ENCODE results near the gene TJP1.
"Not testable (repeated sequence)": the region's sequence is repeated elsewhere in the genome, so short reads cannot be mapped to it uniquely, and the experiment has no call there.

The TJP1 gene

DNA sequence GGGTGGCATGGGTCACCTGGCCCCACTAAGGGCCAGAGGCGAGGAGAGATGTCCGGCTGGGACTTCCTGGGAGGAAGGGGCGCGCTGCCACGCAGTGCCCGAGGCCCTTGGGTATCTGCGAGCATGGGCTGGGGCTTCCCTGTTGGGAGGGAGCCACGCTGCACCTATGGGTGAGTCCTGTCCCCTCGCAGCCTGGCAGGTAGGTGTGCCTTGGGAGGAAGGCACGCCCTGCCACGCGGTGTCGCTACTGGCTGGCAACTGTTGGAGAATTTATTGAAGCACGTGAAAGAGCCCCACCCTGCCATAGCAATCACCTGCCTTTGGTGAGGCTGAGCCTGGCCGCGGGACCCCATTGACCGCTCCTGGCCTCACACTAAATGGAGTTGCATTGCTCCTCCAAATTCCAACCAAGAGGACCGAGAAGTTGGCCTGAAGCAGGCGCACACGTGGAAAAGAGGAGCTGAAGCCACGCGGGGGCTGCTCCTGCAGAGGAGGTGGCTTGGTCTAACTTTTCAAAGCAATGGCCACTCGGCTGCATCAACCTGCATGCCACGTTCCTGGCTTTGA is 134.2 kb downstream of the TJP1 start:
- no peak for FAIRE-seq
- DNase-seq (ENCODE audit: extremely low spot score, insufficient read length, low read depth) = no peak

- DNase-seq (ENCODE audit: extremely low spot score, insufficient read length, low read depth) (no peak), FAIRE-seq (no peak)
Observed at GRCh38 chr15:29687204-29687815, 135.0 kb downstream of the TJP1 start.

DNA sequence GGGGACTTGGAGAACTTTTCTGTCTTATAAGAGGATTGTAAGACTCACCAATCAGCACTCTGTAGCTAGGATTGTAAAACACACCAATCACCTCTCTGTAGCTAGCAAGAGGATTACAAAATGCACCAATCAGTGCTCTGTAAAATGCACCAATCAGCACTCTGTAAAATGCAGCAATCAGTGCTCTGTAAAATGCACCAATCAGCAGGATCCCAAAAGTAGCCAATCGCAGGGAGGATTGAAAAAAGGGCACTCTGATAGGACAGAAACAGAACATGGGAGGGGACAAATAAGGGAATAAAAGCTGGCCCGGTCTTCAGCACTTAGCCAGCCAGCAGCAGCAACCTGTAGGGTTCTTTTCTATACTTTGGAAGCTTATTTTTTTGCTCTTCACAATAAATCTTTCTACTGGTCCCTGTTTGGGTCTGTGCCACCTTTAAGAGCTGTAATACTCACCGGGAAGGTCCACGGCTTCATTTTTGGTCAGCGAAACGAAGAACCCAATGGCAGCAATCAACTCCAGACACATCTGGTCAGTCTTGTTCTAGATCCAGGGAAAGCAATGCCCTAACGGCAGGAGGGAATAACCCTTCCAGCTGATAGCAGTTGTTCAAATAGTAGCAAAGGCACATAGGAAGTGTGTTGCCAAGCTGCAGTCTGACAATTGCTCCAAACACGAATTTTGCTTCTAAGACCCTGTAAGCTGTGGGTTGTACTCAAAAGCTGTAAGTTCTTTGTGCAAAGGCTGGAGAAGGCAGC is 135.6 kb downstream of the TJP1 start:
- FAIRE-seq (no peak), DNase-seq (ENCODE audit: extremely low spot score, insufficient read length, low read depth) (no peak)

- DNase-seq (ENCODE audit: extremely low spot score, insufficient read length, low read depth) (no peak), FAIRE-seq (no peak)
Observed at GRCh38 chr15:29686079-29686425, 136.2 kb downstream of the TJP1 start.

- DNase-seq (ENCODE audit: extremely low spot score, insufficient read length, low read depth) (no peak), FAIRE-seq (no peak)
Observed at GRCh38 chr15:29685156-29686078, 136.9 kb downstream of the TJP1 start.

DNA sequence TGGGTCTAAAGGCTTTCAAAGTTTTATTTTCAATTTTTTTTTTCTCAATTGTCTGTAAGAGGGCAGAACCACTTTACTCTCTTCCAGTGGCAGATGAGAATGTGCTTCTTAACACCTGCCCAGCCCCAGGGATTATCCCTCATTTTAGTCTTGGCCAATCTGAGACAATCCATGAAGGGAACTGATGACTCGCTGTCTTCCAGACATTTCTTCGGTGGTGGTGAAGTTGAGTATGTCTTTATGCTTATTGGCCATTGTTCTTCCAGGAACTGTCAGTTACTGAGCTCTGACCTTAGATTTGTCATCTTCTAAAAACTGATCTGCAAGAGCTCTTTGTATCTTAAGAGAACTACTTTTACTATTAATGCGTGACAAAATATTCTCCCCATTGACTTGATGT is 139.5 kb downstream of the TJP1 start:
- DNase-seq (ENCODE audit: extremely low spot score, insufficient read length, low read depth) (no peak), FAIRE-seq (no peak)

DNA sequence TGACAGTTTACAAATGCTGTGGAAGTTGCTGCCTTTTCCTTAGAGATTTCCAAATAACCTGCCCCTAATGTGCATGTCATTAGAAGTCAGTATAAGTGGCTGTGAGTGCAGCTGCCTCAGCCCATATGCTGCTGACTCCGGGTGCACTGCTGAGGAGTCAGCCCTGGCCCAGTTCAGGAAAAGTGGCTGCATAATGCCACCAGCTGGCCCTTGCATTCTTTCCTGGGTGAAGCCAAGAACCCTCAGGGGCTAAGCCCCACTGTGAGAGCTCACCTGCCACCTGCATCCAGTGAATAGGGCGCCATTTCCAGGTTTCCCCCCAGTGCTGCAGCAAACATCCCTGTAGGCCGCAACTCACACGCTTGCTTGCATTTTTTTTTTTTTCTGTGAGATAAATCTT is 139.9 kb downstream of the TJP1 start:
- DNase-seq (ENCODE audit: extremely low spot score, insufficient read length, low read depth) = no peak

GRCh38 chr15:29681946-29682345 is 140.3 kb downstream of the TJP1 start:
- FAIRE-seq = no peak
- DNase-seq (ENCODE audit: extremely low spot score, insufficient read length, low read depth) = no peak

More for the DNA sequence above, 139.9 kb downstream of the TJP1 start:
- FAIRE-seq = no peak

GRCh38 chr15:29681166-29681845 is 141.0 kb downstream of the TJP1 start:
- FAIRE-seq = no peak
- no peak for DNase-seq (ENCODE audit: extremely low spot score, insufficient read length, low read depth)

GRCh38 chr15:29680465-29681165 is 141.7 kb downstream of the TJP1 start:
- FAIRE-seq (no peak), DNase-seq (ENCODE audit: extremely low spot score, insufficient read length, low read depth) (no peak)

DNA sequence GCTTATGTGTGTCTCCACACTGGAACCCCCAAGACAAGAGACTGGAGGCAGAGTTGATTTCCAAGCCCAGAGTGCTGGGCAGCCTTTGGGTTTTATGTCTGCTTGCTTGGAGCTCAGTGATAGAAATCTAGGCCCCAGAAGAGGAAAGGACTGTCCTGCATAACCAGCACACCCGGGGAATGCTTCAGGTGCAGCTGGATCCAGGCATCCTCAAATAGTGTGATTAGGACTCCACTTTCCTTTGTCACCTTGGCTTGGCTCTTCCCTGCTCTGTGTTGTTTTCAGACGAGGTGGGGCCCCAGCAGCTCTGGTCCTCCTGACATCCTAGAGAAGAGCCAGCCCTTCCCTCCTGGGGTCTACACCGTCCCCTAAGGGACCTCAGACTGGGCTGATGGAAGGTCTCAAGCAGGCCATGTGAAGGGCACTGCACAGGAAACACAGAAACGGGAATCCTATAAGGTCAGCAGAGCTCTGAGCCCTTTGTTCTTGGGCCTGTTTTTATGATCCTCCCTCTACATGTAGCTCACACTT is 143.7 kb downstream of the TJP1 start:
- DNase-seq (ENCODE audit: extremely low spot score, insufficient read length, low read depth) = no peak
- FAIRE-seq = no peak

DNA sequence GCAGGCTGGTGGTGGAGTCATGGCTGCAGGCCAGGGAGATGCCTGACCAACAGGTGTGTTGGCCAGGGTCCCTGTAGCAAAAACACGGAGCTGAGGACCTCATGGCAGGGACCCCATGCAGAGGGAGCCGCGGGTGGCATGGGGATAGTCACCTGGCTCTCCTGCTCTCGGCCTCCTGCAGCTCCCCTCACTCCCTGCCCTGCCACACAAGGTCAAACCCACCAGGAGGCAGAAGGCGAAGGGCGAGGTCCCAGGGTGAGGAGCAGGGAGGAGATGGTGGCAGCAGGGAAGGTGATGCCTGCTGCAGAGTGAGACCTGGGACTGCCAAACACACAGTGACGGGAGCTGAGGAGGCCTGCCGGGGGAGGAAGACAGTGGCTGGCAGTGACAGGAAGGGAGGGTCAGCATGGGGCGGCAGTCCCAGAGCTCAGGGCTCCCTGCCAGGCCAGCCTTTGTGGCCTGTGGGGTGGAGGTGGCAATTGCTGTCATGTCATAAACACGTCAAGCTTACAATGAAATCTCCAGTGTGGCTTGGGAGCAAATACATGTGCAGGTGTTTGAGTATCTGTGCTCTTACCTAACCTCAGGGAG is 144.3 kb downstream of the TJP1 start:
- DNase-seq (ENCODE audit: extremely low spot score, insufficient read length, low read depth) (no peak), FAIRE-seq (no peak)

DNA sequence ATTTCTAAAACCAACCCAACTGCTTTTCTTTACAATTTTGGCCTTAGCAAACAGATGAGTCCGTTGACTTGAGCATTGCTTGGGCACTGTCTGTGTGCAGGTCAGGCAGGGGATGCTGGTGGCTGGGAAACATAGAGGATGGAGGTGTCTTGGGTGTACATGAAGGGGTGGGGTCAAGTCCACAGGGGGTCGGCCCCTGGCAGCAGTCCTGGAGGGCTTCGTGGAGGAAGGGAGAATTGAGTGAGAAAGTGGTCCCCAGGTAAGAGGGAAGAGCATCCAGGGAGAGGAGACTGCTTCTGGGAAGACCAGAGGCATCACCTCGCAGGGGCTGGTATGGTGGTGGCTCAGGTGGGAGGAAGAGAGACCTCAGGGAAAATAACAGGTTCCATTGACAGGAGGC is 144.8 kb downstream of the TJP1 start:
- FAIRE-seq = no peak

GRCh38 chr15:29676961-29677402 is 145.3 kb downstream of the TJP1 start:
- FAIRE-seq (no peak), DNase-seq (ENCODE audit: extremely low spot score, insufficient read length, low read depth) (no peak)

More for the DNA sequence above, 144.8 kb downstream of the TJP1 start:
- DNase-seq (ENCODE audit: extremely low spot score, insufficient read length, low read depth) = no peak

DNA sequence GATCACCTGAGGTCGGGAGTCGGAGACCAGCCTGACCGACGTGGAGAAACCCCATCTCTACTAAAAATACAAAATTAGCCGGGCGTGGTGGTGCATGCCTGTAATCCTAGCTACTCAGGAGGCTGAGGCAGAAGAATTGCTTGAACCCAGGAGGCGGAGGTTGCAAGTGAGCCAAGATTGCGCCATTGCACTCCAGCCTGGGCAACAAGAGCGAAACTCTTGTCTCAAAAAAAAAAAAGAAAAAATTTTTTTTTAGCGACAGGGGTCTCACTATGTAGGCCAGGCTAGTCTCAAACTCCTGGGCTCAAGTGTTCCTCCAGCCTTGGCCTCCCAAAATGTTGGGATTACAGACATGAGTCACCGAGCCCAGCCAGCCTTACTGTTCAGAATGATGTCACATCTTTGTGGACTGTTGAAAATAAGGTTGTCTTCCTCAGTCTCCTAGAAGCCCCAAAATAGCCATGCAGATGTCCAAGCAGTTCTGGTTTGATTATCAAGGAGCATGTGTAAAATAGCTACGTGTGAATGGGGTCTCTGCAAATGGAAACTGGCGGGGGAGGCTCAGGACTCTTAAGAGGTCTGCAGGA is 145.8 kb downstream of the TJP1 start:
- FAIRE-seq; DNase-seq (ENCODE audit: extremely low spot score, insufficient read length, low read depth): not testable (repeated sequence)

- FAIRE-seq = no peak
- DNase-seq (ENCODE audit: extremely low spot score, insufficient read length, low read depth) = no peak
Observed at GRCh38 chr15:29675791-29676301, 146.4 kb downstream of the TJP1 start.

DNA sequence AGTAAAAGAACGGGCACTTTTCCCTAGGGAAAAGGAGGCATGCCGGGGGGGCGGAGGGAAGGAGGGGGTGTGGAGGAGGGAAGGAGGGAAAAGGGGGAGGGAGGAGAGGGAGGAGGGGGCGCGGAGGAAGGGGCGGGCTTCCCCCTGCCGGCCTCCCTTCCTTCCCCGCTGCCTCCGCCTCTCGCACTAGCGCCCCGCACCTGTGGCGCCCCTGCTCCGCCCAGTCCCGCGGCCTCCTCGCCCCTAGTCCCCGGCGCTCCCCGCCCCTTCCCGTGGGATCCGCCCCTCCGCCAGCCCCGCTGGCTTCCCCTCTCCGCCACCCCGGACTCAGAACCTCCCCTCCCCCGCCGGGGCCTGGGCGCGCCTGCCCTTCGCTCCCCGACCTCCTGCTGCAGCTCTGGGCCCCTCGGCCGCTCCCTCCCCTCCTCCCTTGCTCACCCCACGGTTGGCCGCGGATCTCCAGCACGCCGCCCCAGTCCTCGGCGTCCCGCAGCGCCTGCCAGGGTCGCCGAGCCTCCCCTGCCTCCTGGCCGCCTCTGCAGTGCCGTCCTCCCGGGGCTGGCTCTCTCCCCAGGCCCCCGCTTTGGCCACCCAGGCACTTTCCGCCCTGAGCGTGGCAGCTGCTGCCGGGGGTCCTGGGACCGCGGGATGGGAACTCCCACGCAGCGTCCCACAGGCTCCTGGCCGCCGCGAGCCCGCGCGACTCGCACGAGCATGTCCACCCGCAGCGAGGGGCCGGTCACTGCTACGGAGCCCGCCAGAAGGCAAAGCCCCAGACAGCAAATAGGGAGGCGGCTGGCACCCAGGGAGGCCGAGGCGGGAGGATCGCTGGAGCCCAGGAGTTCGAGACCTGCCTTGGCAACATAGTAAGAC is 147.4 kb downstream of the TJP1 start:
- FAIRE-seq (no peak), DNase-seq (ENCODE audit: extremely low spot score, insufficient read length, low read depth) (no peak)
